Neutrophil (primary cell): ENCODE data around the gene RLN3.

Experiments used
- H3K27ac ChIP-seq: fragments of 200-600 bp; sonication (generic); 2 replicates; pipeline ENCODE4 v1.5.1; 2016; ENCODE audit warnings: mild to moderate bottlenecking, moderate library complexity
- H3K27me3 ChIP-seq: fragments of 200-600 bp; sonication (generic); 2 replicates; pipeline ENCODE4 v1.6.0; 2016; ENCODE audit warnings: mild to moderate bottlenecking
- H3K36me3 ChIP-seq: fragments of 200-600 bp; sonication (generic); 2 replicates; pipeline ENCODE4 v1.5.1; 2017
- H3K4me1 ChIP-seq, 2 experiments: fragments of 200-600 bp in 1 of 2; sonication (generic) in 1 of 2; 1 replicate in 1 of 2; 2 replicates in 1 of 2; pipeline versions ENCODE4 v1.5.1 to v1.6.1; 2013 to 2016; ENCODE audit warnings: low read depth in 1 of 2, low read length in 1 of 2, mild to moderate bottlenecking in 1 of 2, moderate library complexity in 1 of 2; ENCODE audit not compliant: control insufficient read depth in 1 of 2, insufficient read depth in 1 of 2
- H3K4me3 ChIP-seq, 2 experiments: fragments of 200-600 bp in 1 of 2; sonication (generic) in 1 of 2; 1 replicate in 1 of 2; 2 replicates in 1 of 2; pipeline ENCODE4 v1.5.1; 2013 to 2016; ENCODE audit warnings: low read depth in 1 of 2, low read length in 1 of 2, mild to moderate bottlenecking in 1 of 2, moderate library complexity in 1 of 2
- H3K9me3 ChIP-seq: fragments of 200-600 bp; sonication (generic); 2 replicates; pipeline ENCODE4 v1.5.1; 2016
- CTCF ChIP-seq: fragments of 200-600 bp; sonication (generic); IDR thresholded peaks from 2 replicates; pipeline ENCODE4 v1.5.1; 2016; ENCODE audit warnings: antibody characterized with exemption

Gene RLN3

GRCh38 chr19:13995878-13996765 lies 31.8 kb upstream of the RLN3 start:
- no peak overlapping the region for H3K27ac ChIP-seq
- H3K36me3 ChIP-seq: peaks cover 41% of the 10 kb centered on the region
- no peaks in the 10 kb centered on the region for H3K27me3 ChIP-seq
- no peaks in the 10 kb centered on the region for H3K4me1 ChIP-seq
- H3K4me3 ChIP-seq: no peak overlapping the region
- no peak for TF ChIP-seq CTCF
- H3K9me3 ChIP-seq: no peaks in the 10 kb centered on the region

- H3K4me1 ChIP-seq: no peaks in the 10 kb centered on the region
- H3K9me3 ChIP-seq: no peaks in the 10 kb centered on the region
- H3K4me3 ChIP-seq: no peak overlapping the region
- no peak for TF ChIP-seq CTCF
- no peak overlapping the region for H3K27ac ChIP-seq
- H3K27me3 ChIP-seq: no peaks in the 10 kb centered on the region
- peaks cover 31% of the 10 kb centered on the region for H3K36me3 ChIP-seq
Measured at GRCh38 chr19:13996928-13997630, 30.9 kb upstream of the RLN3 start.

- H3K9me3 ChIP-seq: no peaks in the 10 kb centered on the region
- no peak overlapping the region for H3K27ac ChIP-seq
- peaks cover 26% of the 10 kb centered on the region for H3K36me3 ChIP-seq
- H3K27me3 ChIP-seq: no peaks in the 10 kb centered on the region
- H3K4me1 ChIP-seq: no peaks in the 10 kb centered on the region
- no peak overlapping the region for H3K4me3 ChIP-seq
- TF ChIP-seq CTCF: no peak
Measured at GRCh38 chr19:13997631-13997962, 30.4 kb upstream of the RLN3 start.

GRCh38 chr19:13998426-13998825 lies 29.5 kb upstream of the RLN3 start:
- Histone ChIP-seq H3K27ac (no peak overlapping the region), H3K9me3 (no peaks in the 10 kb centered on the region), H3K36me3 (peaks cover 18% of the 10 kb centered on the region), H3K27me3 (no peaks in the 10 kb centered on the region), H3K4me1 (no peaks in the 10 kb centered on the region), H3K4me3 (no peak overlapping the region)
- no peak for TF ChIP-seq CTCF

GRCh38 chr19:13999085-13999484 lies 28.9 kb upstream of the RLN3 start:
- TF ChIP-seq CTCF: no peak
- Histone ChIP-seq H3K4me1 (no peaks in the 10 kb centered on the region), H3K4me3 (no peak overlapping the region), H3K9me3 (no peaks in the 10 kb centered on the region), H3K27ac (no peak overlapping the region), H3K27me3 (no peaks in the 10 kb centered on the region), H3K36me3 (peaks cover 16% of the 10 kb centered on the region)
